HG02763 (cell line): ENCODE measurements around the gene CDR2L.
"Not testable (repeated sequence)": the region's sequence is repeated elsewhere in the genome, so short reads cannot be mapped to it uniquely, and the experiment has no call there.

Source experiments
- ATAC-seq: cut with Tn5 transposase; IDR thresholded peaks from one replicate; pipeline ENCODE4 v1.9.1; 2021; ENCODE audit warnings: mild to moderate bottlenecking, moderate library complexity; ENCODE audit not compliant: unreplicated experiment

The CDR2L gene

DNA sequence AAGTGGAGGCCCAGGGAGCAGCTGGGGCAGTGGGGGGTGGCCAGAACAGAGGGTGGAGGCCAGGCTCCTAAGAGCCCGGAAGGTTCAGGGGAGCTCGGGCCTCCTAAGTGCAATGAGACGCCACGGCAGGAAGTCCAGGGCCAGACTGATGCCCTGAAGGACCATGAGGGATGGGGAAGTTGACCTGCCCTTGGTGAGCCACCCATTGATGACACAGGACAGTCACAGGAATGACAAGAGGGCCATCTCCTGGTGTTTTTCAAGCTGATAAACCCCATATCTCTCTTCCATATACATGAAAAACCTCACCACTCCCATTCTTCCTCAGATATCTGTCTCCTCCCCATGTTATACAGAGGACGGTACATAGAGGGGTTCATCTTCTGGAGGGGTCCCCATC, 19.2 kb downstream of the CDR2L start:
- ATAC-seq: no peak

- ATAC-seq: no peak
Observed at GRCh38 chr17:75008373-75008772, 20.9 kb downstream of the CDR2L start.

- ATAC-seq: no peak
Observed at GRCh38 chr17:75009139-75009724, 21.8 kb downstream of the CDR2L start.

GRCh38 chr17:75010683-75011400, 23.4 kb downstream of the CDR2L start:
- ATAC-seq: no peak

GRCh38 chr17:75011401-75012095, 24.1 kb downstream of the CDR2L start:
- no peak for ATAC-seq

GRCh38 chr17:75012096-75012345, 24.6 kb downstream of the CDR2L start:
- ATAC-seq: no peak

GRCh38 chr17:75012346-75013091, 25.1 kb downstream of the CDR2L start, which contains the start of gene MRPL58:
TSS of gene MRPL58 (plus strand) at chr17:75012670. CDS start at chr17:75012687, 17 bp downstream.
- peak; percentile 86 for ATAC-seq

DNA sequence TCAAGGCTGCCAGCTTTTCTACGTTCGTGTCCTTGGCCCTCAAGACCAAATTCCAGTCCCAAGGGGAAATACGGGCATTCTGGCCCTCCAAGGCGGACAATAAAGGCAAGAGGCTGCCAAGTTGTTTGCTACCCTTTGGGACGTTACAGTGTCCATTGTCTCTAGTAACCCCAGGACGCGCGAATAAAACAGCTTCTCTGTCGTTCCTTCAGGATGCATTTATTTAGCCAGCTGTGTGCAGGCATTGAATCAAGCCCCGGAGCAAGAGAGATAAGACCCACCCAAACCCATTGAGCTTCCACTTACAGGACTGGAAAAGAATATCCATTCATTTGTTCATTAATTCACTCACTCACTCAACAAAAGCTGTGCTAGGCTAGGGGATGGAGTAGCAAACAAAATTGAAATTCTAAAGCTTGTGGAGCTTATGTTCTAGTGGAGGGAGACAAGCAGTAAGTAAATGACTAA, 25.7 kb downstream of the CDR2L start:
- ATAC-seq: no peak

DNA sequence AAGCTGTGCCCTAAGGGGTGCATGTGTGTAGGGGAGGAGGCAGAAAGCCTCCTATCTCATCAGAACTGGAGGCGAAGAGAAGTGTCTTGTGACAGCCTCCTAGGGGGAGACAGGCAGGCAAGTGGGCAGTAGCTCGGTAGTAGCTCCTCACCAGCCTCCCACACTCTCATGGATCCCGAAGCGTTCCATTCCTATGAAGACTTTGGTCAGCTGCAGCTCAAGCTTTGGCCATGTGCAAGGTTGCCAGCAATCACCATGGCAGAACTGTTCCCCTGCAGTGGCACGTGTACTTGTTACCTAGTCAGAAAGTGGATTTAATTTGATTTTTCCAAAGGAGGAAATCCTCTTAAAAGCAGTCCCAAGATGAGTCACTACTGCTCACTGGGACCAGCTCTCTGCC, 31.7 kb downstream of the CDR2L start:
- no peak for ATAC-seq

GRCh38 chr17:75019710-75020109, 32.3 kb downstream of the CDR2L start:
- ATAC-seq: no peak

- ATAC-seq: no peak
Observed at GRCh38 chr17:75020331-75021110, 33.1 kb downstream of the CDR2L start.

- no peak for ATAC-seq
Observed at GRCh38 chr17:75024686-75025397, 37.4 kb downstream of the CDR2L start.

DNA sequence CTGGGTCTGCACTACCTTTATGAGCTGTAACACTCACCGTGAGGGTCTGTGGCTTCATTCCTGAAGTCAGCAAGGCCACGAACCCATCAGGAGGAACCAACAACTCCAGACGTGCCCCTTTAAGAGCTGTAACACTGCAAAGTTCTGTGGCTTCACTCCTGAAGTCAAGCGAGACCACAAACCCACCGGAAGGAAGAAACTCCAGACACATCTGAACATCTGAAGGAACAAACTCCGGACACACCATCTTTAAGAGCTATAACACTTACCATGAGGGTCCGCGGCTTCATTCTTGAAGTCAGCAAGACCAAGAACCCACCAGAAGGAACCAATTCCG, 37.9 kb downstream of the CDR2L start:
- ATAC-seq: not testable (repeated sequence)

GRCh38 chr17:75026650-75027049, 39.2 kb downstream of the CDR2L start:
- ATAC-seq: not testable (repeated sequence)

- no peak for ATAC-seq
Observed at GRCh38 chr17:75030161-75030560, 42.7 kb downstream of the CDR2L start.

- no peak for ATAC-seq
Observed at GRCh38 chr17:75031972-75032719, 44.7 kb downstream of the CDR2L start.

DNA sequence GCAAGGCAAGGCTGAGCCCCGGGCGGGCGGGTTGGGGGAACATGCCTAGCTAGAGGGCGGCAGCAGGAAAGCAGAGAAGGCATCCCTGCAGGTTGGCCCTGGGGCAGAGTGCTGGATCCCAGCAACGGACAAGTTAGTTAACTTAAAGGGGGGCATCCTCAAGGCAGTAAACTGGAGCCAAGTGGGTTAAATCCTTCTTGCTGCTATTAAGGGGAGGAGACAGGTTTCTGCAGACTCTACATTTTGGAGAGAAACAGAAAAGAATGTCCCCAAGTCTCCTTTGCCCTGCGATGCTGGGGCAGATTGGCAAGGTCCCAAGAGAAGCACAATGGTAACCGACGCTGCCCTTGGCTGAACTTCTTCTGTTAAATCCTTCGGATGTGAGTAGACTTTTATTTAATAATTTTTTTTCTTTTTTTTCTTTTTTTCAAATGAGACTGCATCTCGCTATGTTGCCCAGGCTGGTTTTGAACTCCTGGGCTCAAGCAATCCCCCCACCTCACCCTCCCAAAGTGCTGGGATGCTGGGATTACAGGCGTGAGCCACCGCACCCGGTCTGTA, 45.4 kb downstream of the CDR2L start:
- ATAC-seq: no peak

DNA sequence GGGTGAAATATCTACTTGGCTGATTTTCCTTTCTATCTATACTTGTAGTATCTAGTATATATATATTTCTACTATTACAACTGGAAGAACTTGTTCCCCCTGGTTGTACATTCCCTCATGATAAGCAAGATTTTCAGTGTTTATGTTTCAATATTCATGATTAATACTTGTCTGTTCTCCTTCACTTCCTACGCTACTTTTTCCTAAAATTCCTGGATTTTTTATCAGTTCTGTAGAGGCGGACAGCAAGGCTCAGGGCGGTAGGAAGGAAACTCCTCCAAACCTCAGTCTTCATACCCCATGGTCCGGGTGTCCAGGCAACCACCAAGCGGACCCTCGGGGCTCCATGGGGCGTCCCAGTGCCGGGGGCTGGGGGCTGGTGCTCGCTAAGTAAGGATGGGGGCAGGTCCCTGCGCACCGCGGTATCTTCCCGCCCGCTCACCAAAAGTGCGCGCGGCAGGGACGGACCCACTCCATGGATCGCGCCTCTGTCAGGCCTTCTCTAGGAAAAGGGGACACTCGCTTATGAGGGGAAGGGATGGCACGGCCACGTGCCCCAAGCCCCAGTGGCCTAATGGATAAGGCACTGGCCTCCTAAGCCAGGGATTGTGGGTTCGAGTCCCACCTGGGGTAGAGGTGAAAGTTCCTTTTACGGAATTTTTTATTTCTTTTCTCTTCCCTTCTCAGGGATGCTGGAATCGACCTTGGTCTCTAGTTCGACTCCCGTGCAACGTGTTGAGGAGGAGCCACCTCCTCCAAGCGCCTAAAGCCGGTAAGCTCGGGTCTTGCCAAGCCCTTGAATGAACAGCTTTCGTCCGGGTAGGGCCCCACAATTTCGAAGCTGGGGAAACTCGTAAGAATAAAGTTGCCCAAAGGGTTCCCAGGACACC, 46.2 kb downstream of the CDR2L start:
- peak; percentile 49 for ATAC-seq
